Fibroblast of skin of abdomen (primary cell): ENCODE results near the gene ZNF385C. TPM values are rescaled to one million over a fixed set of nuclear protein-coding genes. Genes with fewer than 3 reads are reported as not detected.
A peak's percentile ranks its signal among the peaks of the same experiment; 100 is the strongest.
"Not testable (repeated sequence)": the region's sequence is repeated elsewhere in the genome, so short reads cannot be mapped to it uniquely, and the experiment has no call there.

Experiments
- DNase-seq: peaks from one replicate; pipeline ENCODE4 v3.0.0-alpha.2; 2013
- polyA plus RNA-seq, 2 experiments: library from polyadenylated mRNA; unstranded; fragments of 120-200 nt; gene quantifications; one replicate each; pipeline ENCODE4 v1.2.1, GENCODE V29; 2013; ENCODE audit not compliant: insufficient read length in 2 of 2

The ZNF385C gene, protein sequence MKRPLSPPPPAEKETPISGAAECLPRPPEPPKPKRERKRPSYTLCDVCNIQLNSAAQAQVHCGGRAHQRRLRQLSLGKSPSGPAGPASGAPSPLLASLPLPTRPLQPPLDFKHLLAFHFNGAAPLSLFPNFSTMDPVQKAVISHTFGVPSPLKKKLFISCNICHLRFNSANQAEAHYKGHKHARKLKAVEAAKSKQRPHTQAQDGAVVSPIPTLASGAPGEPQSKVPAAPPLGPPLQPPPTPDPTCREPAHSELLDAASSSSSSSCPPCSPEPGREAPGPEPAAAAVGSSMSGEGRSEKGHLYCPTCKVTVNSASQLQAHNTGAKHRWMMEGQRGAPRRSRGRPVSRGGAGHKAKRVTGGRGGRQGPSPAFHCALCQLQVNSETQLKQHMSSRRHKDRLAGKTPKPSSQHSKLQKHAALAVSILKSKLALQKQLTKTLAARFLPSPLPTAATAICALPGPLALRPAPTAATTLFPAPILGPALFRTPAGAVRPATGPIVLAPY
- 0.10 TPM for polyA plus RNA-seq (2013, experiment 1 of 2; ENCODE audit: insufficient read length)
- 0.16 TPM for polyA plus RNA-seq (2013, experiment 2 of 2; ENCODE audit: insufficient read length)

DNA sequence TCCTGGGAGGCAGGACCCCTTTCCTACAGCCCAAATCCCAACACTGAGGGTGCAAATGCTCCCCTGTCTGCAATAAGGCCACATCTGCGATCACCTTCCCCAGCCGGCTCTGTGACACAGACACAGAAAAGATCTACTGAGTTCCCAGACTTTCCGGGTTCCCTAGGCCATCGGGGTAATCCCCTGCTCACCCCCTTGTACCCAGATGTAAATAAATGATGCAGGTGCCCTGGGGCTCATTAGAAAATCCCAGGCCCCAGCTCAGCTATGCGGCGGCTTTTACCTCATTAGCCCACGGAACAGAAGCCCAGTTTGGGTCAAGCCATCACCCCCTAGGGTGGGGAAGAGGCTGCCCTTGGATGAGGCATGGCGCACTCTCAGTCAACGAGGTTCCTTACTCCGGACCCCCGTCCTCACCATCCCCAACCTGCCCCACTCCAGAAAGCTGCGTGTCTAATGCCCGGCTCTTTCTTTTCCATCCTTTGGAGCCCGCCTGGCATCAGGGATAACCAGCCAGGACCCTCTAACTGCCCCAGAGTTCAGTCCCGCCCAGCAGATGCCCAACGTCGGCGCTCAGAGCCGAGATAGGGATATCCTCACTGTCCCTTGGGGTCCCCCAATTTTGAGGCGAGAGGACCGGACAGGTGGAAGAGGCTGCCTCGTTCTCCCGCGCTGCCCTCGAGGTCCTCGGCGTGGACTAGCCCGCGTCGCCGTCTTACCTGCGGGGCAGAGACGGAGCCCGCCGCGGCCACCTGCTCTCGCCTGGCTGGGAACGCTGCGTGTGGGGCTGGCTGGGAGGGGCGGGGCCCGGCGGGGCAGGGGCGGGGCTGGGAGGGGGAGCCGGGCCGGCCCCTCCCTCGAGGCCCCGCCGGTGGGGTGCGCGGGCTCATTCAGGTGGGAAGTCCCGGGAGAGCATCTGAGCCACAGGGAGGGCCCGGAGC, at the start of gene ZNF385C:
TSS of gene ZNF385C (minus strand) at position 783 of the 941 bp plus-strand sequence. CDS start 35,417 bp downstream, outside the sequence.
- DNase-seq: no peak

DNA sequence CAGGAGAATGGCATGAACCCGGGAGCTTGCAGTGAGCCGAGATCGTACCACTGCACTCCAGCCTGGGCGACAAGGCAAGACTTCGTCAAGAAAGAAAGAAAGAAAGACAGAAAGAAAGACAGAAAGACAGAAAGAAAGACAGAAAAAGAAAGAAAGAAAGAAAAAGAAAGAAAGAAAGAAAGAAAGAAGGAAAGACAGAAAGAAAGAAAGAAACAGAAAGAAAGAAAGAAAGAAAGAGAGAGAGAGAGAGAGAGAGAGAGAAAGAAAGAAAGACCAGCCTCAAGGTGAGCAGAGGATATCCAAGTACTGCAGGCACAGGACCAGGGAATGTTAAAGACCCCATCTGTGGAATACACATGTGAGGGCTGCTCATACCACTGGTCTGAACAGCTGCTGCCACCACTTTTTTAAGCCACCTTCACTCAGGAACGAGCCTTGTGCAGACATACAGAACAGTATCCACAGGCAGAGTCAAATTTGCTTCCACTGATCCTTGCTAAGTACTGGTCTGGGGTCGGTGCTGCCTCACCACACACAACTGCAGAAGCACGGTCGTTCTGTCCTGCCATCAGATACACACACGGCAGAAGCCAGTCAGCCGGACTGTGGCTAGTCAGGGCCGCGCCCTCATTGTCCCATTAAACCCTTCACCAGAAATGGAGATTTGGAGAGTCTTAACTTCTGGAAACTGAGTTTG, 48.8 kb upstream of the ZNF385C start:
- DNase-seq: no peak

DNA sequence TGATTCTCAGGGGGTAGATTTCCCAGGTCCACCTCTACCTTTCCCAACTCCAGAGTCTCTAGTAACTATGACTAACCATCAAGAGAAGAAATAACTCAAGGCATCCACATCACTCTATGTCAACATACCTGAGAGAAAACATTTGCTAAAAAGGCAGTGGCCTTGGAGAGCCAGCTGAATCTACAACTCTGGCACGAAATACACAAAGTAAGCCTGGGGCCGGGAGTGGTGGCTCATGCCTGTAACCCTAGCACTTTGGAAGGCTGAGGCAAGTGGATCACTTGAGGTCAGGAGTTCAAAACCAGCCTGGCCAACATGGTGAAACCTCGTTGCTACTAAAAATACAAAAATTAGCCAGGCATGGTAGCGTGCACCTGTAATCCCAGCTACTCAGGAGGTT, 44.9 kb upstream of the ZNF385C start:
- DNase-seq: not testable (repeated sequence)

DNA sequence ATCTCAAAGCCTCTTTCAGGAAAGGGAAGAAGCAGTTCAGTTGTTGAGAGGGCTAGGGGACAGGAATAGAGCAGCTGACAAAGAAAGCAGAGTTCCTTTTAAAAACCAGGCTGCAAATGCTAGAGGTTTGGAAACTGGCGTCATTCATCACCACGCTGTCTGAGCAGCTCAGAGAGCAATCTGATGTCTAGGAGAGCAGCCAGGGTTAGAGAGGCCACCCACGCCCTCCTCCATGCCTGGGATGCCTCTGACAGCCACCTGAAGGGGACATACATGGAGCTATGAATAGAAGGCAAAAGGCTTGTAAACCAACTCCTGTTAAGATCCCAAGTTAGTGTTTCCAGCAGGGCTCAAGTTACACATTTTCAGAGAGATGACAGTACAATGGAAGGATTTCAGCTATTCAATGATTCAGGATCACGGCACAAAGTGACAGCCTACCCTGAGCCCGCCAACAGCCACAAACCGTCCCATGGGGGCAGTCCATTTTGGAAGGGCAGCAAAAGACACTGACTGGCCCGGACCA, 44.2 kb upstream of the ZNF385C start:
- DNase-seq: peak; percentile 85

DNA sequence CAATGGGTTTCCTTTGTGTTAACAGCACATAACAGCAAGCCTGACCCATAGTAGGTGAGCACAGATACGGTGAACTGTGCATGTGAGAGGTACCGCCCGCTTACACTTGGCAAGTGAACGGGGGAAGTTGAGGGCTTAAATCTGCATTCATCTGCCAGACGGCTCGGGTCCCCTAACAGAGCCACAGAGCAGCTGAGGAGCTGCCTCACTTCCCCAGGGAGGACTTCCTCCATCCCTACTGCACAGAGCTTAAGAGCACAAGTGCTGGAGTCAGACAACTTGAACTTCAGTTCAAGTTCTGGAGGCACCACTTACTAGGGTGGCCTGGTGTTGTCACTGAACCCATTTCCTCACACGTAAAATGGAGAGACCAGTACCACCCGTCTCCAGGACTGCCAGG, 43.1 kb upstream of the ZNF385C start:
- no peak for DNase-seq

DNA sequence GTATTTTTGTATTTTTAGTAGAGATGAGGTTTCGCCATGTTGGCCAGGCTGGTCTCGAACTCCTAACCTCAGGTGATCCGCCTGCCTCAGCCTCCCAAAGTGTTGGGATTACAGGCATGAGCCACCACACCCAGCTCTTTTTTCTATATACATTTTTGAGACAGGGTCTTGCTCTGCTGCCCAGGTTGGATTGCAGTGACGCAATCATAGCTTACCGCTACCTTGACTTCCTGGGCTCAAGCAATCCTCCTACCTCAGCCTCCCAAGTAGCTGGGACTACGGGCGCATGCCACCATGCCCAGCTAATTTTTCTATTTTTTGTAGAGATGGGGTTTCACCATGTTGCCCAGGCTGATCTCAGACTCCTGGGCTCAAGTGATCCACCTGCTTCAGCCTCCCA, 42.4 kb upstream of the ZNF385C start:
- DNase-seq: not testable (repeated sequence)

DNA sequence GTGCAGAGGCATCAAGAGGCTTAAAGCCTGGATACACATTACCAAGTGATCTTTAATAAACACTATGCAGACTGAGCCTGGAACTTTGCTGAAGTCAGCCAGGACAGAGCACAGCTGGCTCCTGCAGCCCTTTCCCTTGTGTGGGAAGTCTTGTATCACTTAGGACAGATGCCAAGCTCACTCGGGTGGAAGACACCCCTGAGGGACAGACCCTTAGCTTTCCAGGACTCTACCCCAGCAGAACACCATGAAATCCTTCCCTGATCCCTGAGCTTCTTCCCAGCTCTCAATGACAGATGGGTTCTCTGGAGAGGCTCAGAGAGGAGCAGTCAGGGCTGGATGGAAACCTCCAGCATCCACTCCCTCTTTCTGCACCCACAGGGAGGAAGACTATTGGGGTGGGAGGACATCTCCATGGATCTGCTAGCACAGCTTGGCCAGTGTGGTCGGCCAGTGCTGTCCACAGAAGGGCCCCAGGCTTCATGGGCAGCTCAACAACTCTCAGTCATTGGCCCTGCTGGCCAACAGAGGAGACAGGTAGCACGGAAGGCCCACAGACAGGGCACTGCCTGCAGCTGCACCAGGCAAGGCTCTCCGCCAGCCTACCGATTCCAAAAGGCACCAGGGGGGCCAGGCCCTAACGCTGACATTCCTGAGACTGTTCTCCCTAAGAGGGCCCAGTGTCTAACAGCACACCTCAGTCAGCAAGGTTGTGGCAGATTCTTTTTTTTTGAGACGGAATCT, 40.6 kb upstream of the ZNF385C start:
- no peak for DNase-seq

DNA sequence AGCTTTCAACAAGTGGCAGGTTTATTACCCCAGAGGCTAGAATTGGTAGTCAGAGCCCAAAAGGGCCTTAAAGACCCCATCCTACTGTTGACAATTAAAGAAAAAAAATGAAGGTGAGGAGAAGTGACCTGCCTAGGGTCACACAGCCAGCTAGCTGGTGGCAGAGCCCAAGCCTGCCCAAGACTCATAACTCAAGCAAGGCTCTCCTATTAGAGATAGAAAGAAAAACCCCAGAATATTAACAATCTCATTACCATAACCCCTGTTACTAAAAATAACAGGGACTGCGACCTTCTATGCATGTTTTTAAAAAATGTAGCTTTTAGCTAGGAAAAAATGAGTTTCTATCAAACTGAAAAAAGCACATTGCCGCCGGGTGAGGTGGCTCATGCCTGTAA, 38.4 kb upstream of the ZNF385C start:
- no peak for DNase-seq

DNA sequence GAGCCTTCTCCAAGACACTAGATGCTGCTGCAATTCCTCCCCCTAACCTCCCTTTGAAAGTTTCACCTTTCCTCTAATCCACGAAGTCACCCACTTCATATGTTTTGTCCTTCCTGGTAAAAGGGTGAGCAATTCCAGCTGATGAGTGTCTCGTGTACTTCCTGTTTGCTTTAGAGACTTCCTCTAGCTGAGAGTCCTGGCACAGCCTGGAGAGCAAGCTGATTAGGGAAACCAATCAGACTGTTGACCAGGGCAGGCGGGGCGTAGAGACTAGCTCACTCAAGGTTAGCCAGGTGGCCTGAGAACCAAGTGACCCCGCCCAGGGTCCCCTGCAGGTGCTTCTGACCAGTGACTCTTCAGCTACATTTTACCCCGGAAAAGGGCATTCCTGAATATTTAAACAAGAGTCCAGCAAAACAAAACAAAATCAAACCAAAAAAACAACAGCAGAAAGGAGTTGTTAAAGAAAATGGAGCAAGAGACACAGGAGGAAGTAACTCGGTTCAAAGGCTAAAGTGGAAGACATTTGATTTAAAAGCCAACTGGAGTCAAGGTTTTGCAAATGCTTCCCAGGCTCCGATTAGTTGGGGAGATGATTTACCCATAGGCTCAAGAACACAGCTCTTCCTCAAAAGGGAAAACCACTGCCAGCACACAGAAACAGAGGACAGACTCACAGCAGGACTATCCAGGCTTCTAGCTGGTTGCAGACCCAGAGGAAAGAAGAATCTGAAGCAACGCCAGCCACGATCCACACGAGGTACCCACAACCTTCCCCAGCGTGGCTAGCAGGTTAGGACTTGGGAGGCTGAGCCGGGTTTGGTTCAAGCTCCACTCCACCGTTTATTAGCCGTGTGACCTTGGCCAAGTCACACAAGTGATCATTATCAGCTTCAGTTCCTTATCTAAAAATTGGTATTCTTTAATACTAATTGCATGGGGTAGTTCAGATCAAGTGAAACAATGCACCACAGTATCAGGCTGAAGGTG, 37.7 kb upstream of the ZNF385C start:
- DNase-seq: peak; percentile 55

DNA sequence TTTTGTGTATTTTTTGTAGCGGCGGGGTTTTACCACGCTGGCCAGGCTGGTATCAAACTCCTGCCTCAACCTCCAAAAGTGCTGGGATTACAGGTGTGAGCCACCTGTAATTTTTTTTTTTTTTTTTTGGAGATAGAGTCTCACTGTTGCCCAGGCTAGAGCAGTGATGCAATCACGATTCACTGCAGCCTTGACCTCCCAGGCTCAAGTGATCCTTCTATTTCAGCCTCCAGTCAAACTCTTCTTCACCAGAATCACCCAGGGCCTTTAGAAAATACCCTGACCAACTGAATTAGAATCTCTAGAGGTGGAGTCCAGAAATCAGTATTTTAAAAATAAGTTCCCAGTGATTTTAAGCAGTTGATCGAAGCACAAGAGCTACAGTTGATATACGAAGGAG, 36.9 kb upstream of the ZNF385C start:
- DNase-seq: no peak

DNA sequence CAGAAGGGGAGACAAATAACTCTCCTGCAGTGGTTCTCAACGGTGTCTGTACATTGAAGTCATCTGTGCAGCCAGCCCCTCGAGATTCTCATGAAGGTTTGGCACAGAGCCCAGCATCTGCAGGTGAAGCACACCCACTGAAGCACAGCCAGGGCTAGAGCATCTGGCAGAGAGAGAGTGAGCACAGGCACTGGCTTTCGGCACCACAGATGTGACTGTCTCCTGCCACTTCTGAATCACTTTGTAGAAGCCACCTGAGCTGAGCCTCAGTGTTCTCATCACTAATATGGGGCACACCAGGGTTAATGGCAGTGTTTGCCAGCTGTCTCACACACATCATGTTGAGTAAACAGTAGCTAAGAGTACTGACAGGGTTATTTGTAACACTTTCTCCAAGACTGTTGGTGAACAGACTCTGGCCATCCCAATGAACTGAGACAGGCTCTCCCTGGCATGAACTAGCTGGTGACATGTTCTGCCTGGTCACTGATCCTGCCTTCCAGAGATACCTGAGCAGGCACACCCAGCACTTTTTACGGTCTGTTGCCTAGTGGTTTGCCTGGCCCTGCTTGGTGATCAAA, 35.3 kb upstream of the ZNF385C start:
- DNase-seq: no peak

DNA sequence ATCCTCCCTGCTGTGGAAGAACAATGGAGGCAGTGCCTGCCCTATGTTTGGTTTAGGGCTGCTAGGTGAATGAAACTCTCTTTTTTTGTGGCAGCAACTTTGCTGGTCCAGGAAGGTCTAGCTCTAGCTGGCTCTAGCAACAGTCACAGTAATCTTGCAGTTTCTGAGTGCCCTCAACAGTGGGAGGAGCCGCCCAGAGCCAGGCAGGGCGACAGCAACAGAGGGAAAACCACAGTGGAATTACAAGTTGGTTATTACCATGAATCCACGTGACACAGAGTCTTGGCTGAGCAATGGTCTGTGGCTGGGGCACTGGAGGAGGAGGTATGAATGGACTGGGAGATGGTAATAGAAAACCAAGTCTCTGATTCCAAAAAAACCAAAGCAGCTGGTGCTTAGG, 34.7 kb upstream of the ZNF385C start:
- peak; percentile 73 for DNase-seq

DNA sequence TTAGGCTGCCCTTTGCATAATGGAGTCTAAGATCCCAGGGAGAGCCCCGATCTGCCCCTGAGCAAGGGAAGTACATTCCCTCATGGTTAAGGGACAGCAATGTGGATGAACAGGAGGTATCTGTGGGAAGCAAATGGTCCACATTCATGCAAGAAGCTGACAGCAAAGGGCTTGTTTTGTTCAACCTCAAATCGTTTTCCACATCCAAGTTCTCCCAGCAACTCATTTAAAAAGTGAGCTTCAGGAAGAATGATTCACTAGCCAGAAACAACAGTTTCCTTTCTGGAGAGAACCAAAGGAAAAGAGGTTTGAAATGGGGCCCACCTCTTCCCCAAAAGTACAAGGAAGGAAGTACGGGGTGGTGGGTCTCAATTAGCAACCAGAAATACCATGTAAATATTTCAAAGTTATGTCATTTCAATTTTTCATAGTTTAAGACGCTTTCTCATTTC, 33.7 kb upstream of the ZNF385C start:
- no peak for DNase-seq

DNA sequence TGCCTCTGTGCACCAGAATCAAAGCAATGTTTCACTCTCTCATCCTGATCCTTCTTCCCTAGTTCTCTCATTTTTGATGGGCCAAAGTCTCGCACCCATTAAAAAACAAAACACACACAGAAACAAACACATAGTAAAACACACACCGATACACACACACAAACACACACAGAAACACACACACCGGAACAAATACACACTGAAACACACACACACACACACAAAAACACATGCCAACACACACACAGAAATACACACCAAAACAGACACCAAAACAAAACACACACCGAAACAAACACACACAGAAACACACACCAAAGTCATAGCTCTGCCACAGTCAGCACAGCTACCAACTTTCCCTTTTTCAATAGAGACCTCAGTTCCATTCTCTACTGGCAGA, 33.0 kb upstream of the ZNF385C start:
- DNase-seq: no peak

DNA sequence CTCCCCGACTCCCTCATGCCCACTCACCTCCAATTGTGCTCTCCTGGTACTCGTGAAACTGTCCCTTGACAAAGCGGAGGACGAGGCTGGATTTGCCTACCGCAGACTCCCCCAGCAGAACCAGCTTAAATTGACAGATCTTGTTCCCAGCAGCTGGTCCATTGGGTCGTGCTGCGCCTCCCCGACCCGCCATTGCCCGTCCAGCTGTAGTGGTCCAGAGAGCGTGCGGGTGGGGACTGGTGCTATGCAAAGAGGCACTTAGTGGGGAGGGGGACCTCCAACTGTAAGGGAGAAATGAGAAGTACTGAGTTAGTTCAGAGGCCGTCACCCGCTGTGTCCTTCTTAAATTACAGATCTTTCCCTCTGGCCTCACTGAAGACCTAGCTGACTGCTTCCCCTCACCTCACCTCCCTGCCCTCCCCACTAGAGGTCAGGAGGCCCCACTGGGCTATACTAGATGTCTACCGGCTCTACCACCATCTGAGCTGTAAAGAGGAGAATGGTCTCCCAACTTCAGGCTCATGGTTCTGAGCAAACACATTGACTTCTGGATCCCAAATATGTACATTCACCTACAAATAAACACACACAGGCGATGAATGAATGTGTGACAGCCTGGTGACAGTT, 32.1 kb upstream of the ZNF385C start:
- DNase-seq: no peak

DNA sequence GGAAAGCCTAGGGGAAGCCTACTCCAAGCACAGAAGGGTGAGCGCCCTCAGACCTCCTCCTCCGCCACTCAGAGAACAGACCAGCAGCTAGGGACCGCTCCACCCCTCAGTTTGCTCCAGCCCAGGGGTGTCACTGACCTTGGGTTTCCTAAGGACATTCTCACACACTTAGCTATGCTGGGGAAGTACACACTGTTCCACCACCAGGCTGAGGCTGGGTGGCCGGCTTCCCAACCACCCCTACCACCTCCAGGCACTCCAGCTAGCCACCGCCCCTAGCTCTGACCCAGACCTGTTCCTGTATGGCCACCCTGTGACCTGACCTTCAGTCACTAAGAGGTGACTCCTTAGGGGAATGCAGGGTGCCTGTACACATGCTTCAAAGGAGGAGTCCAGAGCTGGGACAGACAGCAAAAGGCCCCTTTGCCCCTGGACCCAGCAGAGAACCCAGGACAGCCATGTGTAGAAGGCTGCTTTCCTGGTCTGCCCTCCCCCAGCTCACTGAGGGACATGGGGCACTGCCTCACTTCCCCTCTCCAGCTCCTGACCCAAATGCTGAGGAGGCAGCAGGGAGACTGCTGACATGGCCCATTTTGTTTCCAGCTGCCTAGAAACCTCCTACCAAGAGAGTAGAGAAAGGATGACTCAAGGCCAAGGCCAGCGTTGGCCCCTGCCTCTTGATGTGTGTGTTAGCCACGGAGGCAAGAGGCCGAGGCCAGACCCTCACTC, 31.0 kb upstream of the ZNF385C start:
- DNase-seq: no peak

DNA sequence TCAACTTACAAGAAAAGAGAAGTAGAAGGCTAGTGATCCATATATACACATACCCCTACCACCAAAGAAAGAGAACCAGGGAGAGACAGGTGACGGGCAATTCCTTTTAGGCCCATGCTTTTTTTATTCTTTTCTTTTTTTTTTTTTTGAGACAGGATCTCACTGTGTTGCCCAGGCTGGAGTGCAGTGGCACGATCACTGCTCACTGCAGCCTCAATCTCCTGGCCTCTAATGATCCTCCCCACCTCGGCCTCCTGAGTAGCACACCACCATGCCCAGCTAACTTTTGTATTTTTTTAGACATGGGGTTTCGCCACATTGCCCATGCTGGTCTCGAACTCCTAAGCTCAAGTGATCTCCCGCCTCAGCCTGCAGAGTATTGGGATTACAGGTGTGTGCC, 29.1 kb upstream of the ZNF385C start:
- DNase-seq: no peak

DNA sequence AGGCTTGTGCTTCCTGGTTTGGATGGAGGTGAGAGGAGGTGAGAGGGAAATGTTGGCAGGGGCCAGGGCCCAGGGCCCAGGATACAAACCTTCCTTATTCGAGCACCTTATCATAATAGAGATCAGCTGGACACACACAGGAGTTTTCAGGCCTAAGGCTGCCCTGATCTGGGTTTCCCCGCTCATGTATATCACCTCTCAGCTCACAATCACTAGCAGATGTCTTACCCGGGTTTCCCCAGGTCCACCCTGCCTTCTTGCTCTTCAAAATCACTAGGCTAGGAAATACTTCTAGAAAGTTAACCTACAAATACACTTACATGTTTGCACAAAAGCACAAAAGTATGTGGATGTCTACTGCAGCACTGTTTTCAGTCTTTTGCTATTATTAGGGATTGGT, 28.6 kb upstream of the ZNF385C start:
- DNase-seq: no peak

DNA sequence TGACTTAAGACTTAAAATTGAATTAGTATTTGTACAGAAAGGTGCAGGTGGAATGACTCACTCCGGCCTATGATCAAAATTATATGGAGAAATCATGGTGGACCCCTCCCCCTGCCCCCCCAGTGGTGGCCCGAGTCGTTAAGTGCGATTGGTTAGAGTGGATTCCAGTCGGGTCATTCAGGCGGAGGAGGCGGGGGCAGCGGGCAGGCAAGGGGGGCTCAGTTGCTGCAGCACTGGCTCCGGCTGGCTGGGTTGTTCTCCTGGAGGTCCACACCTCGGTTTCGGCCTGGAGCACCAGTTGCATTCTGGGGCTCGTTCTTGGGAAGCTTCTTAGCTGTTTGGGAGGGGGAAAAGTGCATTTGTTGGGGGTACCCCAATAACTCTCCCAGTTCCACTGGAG, 27.3 kb upstream of the ZNF385C start:
- DNase-seq: no peak
